Ascending aorta (tissue), 2 donors: Measurements from ENCODE around the gene INPP5J. TPM values are rescaled to one million over a fixed set of nuclear protein-coding genes. Genes with fewer than 3 reads are reported as not detected.

Experiments used
- DNase-seq, 2 donors: peaks; one replicate each; pipeline ENCODE4 v3.0.0-alpha.2; 2019; ENCODE audit warnings: low spot score in 2 of 2
- H3K27ac ChIP-seq, 2 donors: fragments of 200-600 bp; sonication (generic); one replicate each; pipeline ENCODE4 v1.5.1; 2016 to 2017; ENCODE audit warnings: mild to moderate bottlenecking in 1 of 2
- H3K27me3 ChIP-seq: fragments of 200-600 bp; sonication (generic); one replicate; pipeline ENCODE4 v1.5.1; 2017
- H3K36me3 ChIP-seq, 2 donors: fragments of 200-600 bp; sonication (generic); one replicate each; pipeline ENCODE4 v1.5.1; 2016
- H3K4me1 ChIP-seq, 2 donors: fragments of 200-600 bp; sonication (generic); one replicate each; pipeline ENCODE4 v1.5.1; 2016 to 2017; ENCODE audit warnings: mild to moderate bottlenecking in 1 of 2
- H3K4me3 ChIP-seq, 2 donors: fragments of 200-600 bp; sonication (generic); one replicate each; pipeline ENCODE4 v1.5.1; 2016 to 2017; ENCODE audit warnings: mild to moderate bottlenecking in 1 of 2
- H3K9me3 ChIP-seq, 2 donors: fragments of 200-600 bp; sonication (generic); one replicate each; pipeline ENCODE4 v1.5.1; 2016
- CTCF ChIP-seq, 3 experiments: fragments of 200-600 bp in 2 of 3; fragments of 450-650 bp in 1 of 3; sonication (generic) in 2 of 3; IDR thresholded peaks; one replicate each; pipeline ENCODE4 v1.5.1; 2016 to 2019; ENCODE audit warnings: antibody characterized with exemption in 3 of 3, mild to moderate bottlenecking in 1 of 3, moderate library complexity in 1 of 3
- intact Hi-C: fragments of 100-400 bp; cut with DNase I; formaldehyde crosslinking; loops from one replicate; pipeline ENCODE4 v1.15.1; 2023
- total RNA-seq: library from RNA; depleted of rRNA; stranded (reverse); fragments of >200 nt; gene quantifications from one replicate; pipeline ENCODE4 v1.1.0, GENCODE V29; 2016

The INPP5J gene
- total RNA-seq, 1 donor from 2014 or later: 1.3 TPM

- no peaks in the 10 kb centered on the region for H3K36me3 ChIP-seq
- no peak overlapping the region for H3K4me3 ChIP-seq
- no peaks in the 10 kb centered on the region for H3K27me3 ChIP-seq
- H3K27ac ChIP-seq: no peak overlapping the region
- intact Hi-C loops: no loop called here
- no peak for TF ChIP-seq CTCF (IDR thresholded peaks at IDR 0.05)
- no peak for DNase-seq
- H3K4me1 ChIP-seq: peaks cover 0 to 7% of the 10 kb centered on the region in 2 donors
- H3K9me3 ChIP-seq: no peaks in the 10 kb centered on the region
These were observed 2.5 kb upstream of the INPP5J start for GRCh38 chr22:31120230-31120629.

GRCh38 chr22:31120642-31121041, 2.1 kb upstream of the INPP5J start:
- Histone ChIP-seq H3K4me3 (no peak overlapping the region), H3K36me3 (no peaks in the 10 kb centered on the region), H3K4me1 (peaks cover 0 to 7% of the 10 kb centered on the region in 2 donors), H3K27me3 (no peaks in the 10 kb centered on the region), H3K27ac (no peak overlapping the region), H3K9me3 (no peaks in the 10 kb centered on the region)
- DNase-seq: no peak
- intact Hi-C loops: no loop called here
- TF ChIP-seq CTCF (IDR thresholded peaks at IDR 0.05): no peak

GRCh38 chr22:31121403-31121802, 1.4 kb upstream of the INPP5J start:
- no peak overlapping the region for H3K4me3 ChIP-seq
- no peaks in the 10 kb centered on the region for H3K9me3 ChIP-seq
- no peaks in the 10 kb centered on the region for H3K27me3 ChIP-seq
- H3K36me3 ChIP-seq: no peaks in the 10 kb centered on the region
- intact Hi-C loops: no loop called here
- no peak for TF ChIP-seq CTCF (IDR thresholded peaks at IDR 0.05)
- H3K27ac ChIP-seq: no peak overlapping the region
- peaks cover 0 to 7% of the 10 kb centered on the region in 2 donors for H3K4me1 ChIP-seq
- DNase-seq: no peak

- H3K4me3 ChIP-seq: peak overlapping the region; percentile 47 to 59
- DNase-seq: no peak
- peak overlapping the region in 1 of 2 donors; percentile 65 for H3K27ac ChIP-seq
- no peak for TF ChIP-seq CTCF (IDR thresholded peaks at IDR 0.05)
- no peaks in the 10 kb centered on the region for H3K27me3 ChIP-seq
- H3K4me1 ChIP-seq: peaks cover 0 to 7% of the 10 kb centered on the region in 2 donors
- H3K36me3 ChIP-seq: no peaks in the 10 kb centered on the region
- no peaks in the 10 kb centered on the region for H3K9me3 ChIP-seq
- intact Hi-C loops: no loop called here
These were observed 602 bp upstream of the INPP5J start for GRCh38 chr22:31122196-31122531.

- Histone ChIP-seq H3K9me3 (no peaks in the 10 kb centered on the region), H3K27me3 (no peaks in the 10 kb centered on the region), H3K36me3 (no peaks in the 10 kb centered on the region), H3K4me1 (peaks cover 0 to 7% of the 10 kb centered on the region in 2 donors), H3K27ac (peak overlapping the region; percentile 6 to 65), H3K4me3 (peak overlapping the region; percentile 47 to 59)
- intact Hi-C loops: no loop called here
- TF ChIP-seq CTCF (IDR thresholded peaks at IDR 0.05): no peak
- DNase-seq: no peak
These were observed 481 bp downstream of the INPP5J start for GRCh38 chr22:31123292-31123602.

GRCh38 chr22:31124290-31124689, 1.5 kb downstream of the INPP5J start:
- no peak for TF ChIP-seq CTCF (IDR thresholded peaks at IDR 0.05)

More at GRCh38 chr22:31124290-31124689, 1.5 kb downstream of the INPP5J start:
- intact Hi-C loops: no loop called here
- Histone ChIP-seq H3K4me1 (peaks cover 0 to 7% of the 10 kb centered on the region in 2 donors), H3K27me3 (no peaks in the 10 kb centered on the region), H3K9me3 (no peaks in the 10 kb centered on the region), H3K36me3 (no peaks in the 10 kb centered on the region), H3K27ac (no peak overlapping the region), H3K4me3 (no peak overlapping the region)
- DNase-seq: no peak
